NOMO-1 (cell line): ENCODE data around the gene KLHL15.
A peak's percentile ranks its signal among the peaks of the same experiment; 100 is the strongest.
"Not testable (repeated sequence)": the region's sequence is repeated elsewhere in the genome, so short reads cannot be mapped to it uniquely, and the experiment has no call there.

Experiments used
- DNase-seq, 2 experiments: peaks; one replicate each; lab custom pipeline; 2025; ENCODE audit not compliant: unreplicated experiment in 2 of 2; lab: John Stamatoyannopoulos, UW

Gene KLHL15, protein sequence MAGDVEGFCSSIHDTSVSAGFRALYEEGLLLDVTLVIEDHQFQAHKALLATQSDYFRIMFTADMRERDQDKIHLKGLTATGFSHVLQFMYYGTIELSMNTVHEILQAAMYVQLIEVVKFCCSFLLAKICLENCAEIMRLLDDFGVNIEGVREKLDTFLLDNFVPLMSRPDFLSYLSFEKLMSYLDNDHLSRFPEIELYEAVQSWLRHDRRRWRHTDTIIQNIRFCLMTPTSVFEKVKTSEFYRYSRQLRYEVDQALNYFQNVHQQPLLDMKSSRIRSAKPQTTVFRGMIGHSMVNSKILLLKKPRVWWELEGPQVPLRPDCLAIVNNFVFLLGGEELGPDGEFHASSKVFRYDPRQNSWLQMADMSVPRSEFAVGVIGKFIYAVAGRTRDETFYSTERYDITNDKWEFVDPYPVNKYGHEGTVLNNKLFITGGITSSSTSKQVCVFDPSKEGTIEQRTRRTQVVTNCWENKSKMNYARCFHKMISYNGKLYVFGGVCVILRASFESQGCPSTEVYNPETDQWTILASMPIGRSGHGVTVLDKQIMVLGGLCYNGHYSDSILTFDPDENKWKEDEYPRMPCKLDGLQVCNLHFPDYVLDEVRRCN

DNA sequence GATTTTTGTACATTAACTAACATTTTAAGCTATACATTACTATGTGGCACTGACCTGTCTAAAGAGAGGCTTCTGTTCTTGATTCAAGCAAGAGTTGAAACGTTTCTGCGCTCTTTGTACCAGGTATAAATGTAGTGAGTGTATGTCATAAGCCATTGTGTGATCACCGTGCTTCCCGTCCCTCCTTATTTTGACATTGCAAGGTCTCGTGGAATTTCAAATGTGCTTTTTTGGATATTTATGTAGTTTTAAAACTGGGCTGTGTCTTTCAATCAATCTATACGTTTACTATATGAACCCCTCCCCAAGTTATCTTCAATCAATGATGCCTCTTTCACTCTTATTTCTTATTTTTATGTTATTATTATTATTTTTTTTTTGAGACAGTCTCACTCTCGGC, at the start of gene KLHL15:
TSS of gene KLHL15 (minus strand) at position 101 of the 400 bp plus-strand sequence. CDS start 20,493 bp downstream, outside the sequence.
- no peak for DNase-seq

DNA sequence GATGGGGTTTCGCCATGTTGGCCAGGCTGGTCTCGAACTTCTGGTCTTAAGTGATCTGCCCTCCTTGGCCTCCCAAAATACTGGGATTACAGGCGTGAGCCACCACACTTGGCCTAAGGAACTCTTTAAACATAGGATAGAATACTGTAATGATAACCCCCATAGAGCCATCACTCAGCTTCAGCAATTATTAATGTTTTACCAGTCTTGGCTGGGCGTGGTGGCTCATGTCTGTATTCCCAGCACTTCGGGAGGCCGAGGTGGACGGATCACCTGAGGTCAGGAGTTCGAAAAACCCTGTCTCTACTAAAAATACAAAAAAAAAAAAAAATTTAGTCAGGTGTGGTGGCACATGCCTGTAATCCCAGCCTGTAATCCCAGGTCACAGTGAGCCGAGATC, 42.9 kb upstream of the KLHL15 start:
- no peak for DNase-seq

DNA sequence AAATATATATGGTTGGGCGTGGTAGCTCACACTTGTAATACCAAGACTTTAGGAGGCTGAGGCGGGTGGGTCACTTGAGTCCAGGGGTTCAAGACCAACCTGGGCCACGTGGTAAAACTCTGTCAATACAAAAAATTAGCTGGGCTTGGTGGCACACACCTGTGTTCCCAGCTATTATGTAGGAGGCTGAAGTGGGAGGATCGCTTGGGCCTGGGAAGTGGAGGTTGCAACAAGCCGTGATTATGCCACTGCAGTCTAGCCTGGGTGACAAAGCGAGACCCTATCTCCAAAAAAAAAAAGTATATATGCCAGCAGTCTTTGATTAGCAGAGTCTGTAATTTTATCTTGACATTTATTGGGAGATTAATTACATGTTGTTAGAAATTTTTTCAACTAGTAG, 36.5 kb upstream of the KLHL15 start:
- DNase-seq: no peak

DNA sequence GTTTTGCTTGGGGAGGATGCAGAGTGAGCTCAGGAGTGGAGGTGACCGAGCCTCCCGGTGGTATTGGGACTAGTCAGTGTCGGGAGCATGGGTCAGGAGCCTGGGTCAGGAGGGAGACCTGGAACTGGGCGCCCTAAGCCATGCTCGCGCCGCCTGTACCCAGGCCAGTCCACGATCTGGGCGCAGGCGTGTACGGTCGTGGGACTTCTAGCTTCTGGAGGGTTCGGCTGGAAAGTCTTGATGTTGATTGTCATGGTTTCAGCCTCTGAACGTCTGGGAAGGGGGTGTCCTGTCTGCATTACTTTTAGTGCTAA, 28.0 kb upstream of the KLHL15 start:
- DNase-seq: no peak

DNA sequence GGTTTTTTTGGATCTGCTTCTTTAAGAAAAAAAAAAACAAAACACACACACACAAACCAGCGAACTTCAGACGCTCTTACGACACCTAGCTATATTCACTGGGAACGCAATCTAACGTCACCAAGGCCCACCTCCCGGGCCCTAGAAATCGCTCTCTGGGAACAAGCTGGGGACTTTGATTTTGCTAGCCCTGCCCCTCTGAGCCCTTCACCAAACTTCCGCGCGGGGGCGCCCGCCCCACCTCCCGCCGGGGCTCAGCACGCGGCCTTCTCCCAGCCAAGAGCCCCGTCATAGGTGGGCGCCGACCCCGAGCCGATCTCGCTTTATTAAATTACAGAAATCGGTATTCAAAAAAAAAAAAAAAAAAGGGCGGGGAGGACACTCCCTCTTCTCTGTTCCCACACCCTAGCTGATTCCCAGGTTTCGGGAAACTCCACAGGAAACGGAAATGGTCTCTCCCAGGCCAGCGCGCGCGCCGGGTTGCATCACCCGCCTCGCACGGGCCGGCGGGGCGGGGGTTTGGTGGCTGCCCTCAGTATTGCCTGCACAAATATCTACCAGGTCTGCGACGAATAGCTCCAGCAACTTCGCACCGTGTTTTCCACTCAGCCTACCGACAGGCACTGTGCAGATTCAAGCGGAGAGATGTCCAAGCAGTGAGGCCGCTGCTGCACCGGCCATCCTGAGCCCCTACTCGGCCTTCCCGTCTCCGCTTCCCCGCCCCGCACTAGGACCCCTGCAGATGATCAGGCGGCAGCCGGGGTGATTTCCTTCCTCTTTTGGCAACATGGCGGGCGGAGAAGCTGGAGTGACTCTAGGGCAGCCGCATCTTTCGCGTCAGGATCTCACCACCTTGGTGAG, 27.4 kb upstream of the KLHL15 start, which contains the start of gene EIF2S3:
TSS of gene EIF2S3 (plus strand) at position 775 of the 861 bp plus-strand sequence. CDS start at position 788, 13 bp downstream.
- DNase-seq: peak; percentile 94 to 96

DNA sequence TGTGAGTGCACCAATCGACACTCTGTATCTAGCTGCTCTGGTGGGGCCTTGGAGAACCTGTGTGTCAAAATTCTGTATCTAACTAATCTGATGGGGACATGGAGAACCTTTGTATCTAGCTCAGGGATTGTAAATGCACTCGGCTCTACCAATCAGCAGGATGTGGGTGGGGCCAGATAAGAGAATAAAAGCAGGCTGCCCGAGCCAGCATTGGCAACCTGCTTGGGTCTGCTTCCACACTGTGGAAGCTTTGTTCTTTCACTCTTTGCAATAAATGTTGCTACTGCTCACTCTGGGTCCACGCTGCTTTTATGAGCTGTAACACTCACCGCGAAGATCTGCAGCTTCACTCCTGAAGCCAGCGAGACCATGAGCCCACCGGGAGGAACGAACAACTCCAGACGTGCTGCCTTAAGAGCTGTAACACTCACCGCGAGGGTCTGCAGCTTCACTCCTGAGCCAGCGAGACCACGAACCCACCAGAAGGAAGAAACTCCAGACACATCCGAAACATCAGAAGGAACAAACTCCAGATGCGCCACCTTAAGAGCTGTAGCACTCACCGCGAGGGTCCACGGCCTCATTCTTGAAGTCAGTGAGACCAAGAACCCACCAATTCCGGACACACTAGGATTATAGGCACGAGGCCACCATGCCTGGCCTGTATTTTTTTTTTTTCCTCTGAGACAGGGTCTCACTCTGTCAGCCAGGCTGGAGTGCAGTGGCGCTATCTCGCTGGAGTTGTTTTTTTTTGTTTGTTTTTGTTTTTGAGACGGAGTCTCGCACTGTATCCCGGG, 23.7 kb upstream of the KLHL15 start:
- not testable (repeated sequence) for DNase-seq

DNA sequence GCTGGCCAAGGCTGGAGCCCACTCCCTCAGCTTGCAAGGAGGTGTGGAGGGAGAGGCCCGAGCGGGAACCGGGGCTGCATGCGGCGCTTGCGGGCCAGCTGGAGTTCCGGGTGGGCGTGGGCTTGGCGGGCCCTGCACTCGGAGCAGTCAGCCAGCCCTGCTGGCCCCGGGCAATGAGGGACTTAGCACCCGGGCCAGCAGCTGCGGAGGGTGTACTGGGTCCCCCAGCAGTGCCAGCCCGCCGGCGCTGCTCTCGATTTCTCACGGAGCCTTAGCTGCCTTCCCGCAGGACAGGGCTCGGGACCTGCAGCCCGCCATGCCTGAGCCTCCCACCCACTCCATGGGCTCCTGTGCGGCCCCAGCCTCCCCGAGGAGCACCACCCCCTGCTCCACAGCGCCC, 22.7 kb upstream of the KLHL15 start:
- not testable (repeated sequence) for DNase-seq

DNA sequence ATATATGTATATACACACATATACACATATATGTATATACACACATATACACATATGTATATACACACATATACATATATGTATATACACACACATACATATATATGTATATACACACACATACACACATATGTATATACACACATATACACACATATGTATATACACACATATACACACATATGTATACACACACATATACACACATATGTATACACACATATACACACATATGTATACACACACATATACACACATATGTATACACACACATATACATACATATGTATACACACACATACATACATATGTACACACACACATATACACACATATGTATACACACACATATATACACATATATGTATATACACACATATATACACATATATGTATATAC, 19.1 kb upstream of the KLHL15 start:
- DNase-seq: not testable (repeated sequence)

DNA sequence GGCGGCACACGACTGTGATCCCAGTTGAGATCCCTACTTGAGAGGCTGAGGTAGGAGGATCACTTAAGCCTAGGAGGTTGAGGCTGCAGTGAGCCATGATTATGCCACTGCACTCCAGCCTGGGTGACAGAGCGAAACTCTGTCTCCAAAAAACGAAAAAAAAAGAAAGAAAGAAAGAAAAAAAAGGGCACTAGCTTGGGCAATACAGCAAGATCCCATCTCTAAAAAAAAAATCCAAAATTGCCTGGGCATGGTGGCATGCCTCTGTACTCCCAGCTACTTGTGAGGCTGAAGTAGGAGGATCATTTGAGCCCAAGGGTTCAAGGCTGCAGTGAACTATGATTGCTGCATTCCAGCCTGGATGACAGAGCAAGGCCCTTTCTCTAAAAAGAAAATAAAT, 10.7 kb upstream of the KLHL15 start:
- DNase-seq: no peak

DNA sequence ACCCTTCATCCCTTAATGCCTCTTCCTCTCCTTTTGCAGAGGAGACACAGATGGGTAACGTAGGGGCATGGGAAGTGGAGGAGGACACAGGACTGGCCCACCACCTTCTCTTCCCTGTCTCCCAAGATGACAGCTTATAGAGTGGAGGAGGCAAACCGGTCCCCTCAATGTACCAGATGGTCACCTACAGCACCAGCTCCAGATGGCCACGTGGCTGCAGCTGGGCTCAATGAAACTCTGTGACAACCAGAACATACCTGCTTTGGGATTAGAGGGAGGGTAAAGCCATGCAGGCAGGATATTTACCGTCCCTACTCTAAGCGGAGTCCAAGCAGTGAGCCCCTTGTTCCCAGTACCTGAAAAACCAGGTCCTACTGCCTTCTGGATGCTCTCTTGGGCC, 7.5 kb upstream of the KLHL15 start:
- DNase-seq: no peak

DNA sequence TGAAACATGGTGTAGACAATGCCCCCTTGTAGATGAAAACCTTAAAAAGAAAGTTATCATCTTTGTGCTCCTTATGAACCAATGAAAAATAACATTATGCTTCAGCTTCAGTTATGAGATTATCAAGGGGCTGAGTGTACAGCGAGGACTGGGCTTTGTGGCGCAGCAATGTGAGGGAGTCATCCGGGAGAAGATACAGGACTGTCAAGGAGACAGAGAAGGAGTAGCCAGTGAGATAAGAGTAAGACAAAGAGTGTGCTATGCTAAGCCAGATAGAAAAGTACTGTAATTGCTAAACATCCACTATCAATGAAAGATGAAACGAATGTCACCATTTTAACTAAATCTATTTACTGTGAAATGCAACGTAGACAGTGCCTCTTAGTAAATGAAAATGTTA, 3.6 kb upstream of the KLHL15 start:
- no peak for DNase-seq

DNA sequence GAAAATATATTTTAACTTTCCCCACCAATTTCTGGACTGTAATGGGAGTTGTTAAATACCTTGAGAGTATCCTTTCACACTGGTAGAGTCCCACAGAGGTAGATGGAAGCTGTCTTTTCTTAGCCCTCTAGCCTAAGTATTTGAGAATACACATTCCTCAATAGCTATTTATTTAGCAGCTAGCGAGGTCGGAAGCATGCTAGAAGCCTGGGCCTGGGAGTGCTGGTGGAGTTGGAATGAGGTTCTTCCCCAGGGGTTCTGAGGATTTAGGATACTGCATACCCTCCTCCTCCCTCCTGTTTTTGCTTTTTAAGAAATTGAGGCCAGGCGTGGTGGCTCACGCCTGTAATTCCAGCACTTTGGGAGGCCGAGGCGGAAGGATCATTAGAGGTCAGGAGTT, 999 bp upstream of the KLHL15 start:
- no peak for DNase-seq

DNA sequence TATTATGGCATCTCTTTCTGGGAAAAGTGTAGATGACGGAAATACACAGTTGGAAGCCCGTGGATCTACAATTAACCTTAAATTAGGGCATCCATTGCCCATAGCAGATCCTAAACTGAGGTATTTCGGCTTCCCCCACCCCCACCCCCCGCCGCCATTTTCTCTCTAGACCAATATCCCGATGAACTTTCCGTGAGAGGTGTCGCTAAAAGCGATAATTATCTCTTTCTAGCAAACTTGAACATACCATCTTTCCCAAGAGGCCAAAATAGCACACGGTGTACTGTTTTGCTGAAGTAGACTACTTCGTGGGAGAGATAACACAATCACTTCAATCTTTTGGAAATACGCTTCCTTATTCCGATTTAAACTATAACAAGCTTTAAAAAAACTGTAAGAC, 554 bp downstream of the KLHL15 start:
- peak in 1 of 2 experiments; percentile 5 for DNase-seq

DNA sequence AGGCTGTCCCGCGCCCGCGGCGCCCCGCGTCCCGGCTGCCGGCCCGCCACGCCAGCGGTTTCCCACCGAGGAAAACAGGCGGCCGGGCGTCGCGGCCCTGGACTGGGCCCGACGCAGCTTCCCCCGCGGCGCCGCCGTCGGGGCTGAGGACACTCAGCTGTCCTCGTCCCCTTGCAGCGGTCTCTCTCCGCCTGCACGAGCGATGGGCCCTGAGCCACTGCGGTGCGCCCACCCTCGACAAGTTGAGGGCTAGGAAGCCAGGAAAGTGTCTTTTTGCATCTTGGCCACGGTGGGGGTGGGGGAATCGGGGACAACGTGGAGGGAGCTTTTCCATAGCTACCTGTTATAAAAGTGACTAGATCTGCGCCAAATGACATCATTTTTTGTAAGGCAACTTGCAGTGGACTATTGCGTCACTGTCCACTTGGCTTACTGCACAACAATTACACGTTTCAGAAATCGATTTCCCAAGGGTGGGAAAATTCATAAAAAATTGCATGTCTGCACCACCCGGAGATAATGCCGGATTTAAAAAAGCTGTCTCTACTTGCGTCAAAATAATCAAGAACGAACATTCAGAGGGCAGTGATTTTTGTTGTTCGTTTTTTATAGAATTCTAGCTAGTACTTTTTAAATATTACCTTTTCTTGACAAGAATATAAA, 1.1 kb downstream of the KLHL15 start:
- DNase-seq: peak; percentile 9 to 30

DNA sequence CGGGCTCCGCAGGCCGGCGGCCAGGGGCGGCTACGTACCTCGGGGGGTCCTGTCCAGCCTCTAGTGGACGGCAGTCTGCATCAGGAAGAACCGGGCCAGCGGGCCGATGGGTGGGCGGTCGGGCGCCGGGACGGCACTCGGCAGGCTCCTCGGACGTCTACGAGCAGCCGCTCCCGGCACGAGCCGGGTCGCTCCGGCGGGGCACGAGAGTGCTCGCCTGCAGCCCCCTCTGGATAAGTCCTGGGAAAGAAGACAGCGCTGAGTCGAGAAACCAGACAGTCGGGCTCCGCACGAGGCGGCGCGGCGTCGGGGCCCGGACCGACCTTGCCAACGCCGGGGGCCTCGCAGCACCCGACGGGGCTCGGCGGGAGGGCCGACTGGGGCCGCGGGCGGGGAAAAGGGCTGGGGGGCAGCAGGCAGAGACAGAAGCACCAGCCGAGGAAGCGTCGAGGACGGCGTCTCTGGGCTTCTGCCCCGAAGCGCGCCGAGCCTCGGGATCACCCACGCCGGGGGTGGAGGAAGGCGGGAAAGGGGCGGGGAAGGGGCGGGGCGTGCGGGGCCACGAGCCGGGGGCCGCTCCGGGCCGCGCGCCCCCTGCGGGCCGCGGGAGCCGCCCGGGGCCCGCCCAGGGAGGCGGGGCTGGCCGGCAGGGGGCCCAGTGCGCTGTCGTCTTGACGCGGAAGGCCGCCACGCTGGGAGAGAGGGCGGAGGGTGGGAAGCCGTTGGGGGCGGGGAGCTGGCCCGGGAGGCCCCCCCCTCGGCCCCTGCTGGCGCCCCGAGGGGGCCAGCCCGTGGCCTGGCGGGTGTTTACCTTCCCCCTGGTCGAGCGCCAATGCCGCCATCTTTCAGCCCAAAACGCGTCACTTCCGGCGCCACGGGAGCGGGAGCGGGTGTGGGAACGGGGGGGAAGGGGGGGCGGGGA, 1.9 kb downstream of the KLHL15 start:
- peak; percentile 74 to 87 for DNase-seq

DNA sequence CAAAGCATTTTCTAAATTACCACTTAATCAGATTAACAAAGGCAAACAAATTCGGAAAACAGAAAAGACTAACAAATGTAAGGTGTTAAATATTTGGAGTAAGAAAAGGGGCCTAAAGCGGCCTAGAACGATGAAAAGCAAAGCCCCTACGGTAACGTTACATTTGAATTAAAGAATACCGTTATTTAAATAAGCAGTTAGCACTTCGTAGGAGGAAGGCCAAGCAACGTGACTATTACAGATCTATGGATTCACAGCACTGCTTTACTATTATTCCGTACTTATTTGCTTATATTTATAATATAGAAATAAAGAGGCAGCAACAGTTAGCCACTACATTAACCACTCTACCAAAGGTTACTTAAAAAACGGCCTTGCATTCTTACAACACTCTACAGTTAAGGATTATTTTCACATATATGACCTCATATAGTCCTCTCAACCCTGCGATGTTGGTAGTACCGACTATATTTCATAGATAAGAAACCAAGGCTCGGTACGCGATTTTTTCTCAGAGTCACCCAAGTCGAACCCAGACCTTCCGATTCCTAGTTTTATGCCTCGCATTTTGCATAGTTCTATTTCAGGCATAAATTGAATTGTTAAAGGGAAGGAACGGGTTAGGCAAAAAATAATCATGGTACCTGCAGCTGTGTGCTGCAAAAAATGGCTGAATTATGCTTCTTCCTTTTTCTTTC, 2.9 kb downstream of the KLHL15 start:
- peak in 1 of 2 experiments; percentile 22 for DNase-seq

DNA sequence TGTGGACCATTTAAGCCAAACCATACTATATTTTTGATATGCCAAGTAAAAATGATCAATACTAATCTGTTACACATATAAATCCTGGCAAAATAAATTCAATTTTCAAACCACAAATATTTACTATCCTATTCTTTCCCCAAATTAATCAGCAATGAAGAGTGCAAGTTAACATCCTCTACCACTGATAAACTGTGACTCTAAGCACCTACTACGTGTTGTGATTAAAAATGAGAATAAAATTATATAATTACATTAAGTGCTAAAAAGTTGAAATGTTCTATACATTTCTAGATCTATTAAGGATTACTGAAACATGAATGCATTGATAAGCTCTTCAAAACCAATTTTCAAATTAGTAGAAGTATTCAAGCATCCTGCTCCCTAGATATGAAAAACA, 3.4 kb downstream of the KLHL15 start:
- DNase-seq: no peak

DNA sequence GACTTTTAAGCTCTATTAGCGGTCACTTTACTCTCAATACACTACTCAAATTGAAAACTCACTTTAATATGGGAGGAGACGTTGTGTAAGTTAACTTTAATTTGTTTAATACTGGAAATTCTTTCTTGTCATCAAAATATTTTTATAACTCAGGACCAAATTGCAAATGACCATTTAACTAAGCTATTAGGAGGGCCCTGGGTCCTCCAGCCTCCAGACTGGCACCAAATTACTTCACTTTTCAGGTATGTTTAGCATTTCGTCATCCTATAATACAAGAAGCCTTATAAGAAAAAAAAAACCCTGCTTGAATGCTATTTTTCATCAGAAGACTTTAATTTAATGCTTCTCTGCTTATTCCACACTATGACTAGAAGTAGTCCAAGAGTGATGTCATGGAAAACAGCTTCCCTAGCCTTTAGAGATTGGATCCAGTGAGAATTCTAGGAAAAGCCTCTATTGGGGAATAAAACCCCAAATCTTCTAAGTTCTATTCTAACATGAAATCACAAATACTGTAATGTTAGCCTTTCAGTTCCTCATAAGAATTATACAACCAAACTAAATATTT, 6.6 kb downstream of the KLHL15 start:
- DNase-seq: no peak
